BLaER1 treated with 17β-estradiol and CSF1 and Interleukin-3, amounts not matched to agents 10 nM and 100 nM (cell line): ENCODE data around the gene UBD.

Experiments used
- H3K27ac ChIP-seq, 11 experiments: shearing (Covaris generic); formaldehyde crosslinking; 2 replicates each; pipeline ENCODE4 v1.8.1; 2022
- H3K27me3 ChIP-seq, 11 experiments: shearing (Covaris generic); formaldehyde crosslinking; 2 replicates each; pipeline ENCODE4 v1.8.1; 2022
- H3K36me3 ChIP-seq, 11 experiments: shearing (Covaris generic); formaldehyde crosslinking; 2 replicates each; pipeline ENCODE4 v1.8.1; 2022
- H3K4me1 ChIP-seq, 10 experiments: shearing (Covaris generic); formaldehyde crosslinking; 2 replicates each; pipeline ENCODE4 v1.8.1; 2022
- H3K4me2 ChIP-seq, 11 experiments: shearing (Covaris generic); formaldehyde crosslinking; 2 replicates each; pipeline ENCODE4 v1.8.1; 2022
- H3K4me3 ChIP-seq, 10 experiments: shearing (Covaris generic); formaldehyde crosslinking; 2 replicates each; pipeline ENCODE4 v1.8.1; 2022
- H3K9ac ChIP-seq, 11 experiments: shearing (Covaris generic); formaldehyde crosslinking; 2 replicates each; pipeline ENCODE4 v1.8.1; 2022
- H3K9me3 ChIP-seq, 11 experiments: shearing (Covaris generic); formaldehyde crosslinking; replicated peaks in 1 of 11; 2 replicates each; pipeline ENCODE4 v1.8.1; 2022
- H4K20me1 ChIP-seq, 11 experiments: shearing (Covaris generic); formaldehyde crosslinking; 2 replicates each; pipeline ENCODE4 v1.8.1; 2022
- Cebpa-rat ChIP-seq, 11 experiments: shearing (Covaris generic); IDR thresholded peaks; 2 replicates each; pipeline ENCODE4 v1.8.1; 2022

The UBD gene

DNA sequence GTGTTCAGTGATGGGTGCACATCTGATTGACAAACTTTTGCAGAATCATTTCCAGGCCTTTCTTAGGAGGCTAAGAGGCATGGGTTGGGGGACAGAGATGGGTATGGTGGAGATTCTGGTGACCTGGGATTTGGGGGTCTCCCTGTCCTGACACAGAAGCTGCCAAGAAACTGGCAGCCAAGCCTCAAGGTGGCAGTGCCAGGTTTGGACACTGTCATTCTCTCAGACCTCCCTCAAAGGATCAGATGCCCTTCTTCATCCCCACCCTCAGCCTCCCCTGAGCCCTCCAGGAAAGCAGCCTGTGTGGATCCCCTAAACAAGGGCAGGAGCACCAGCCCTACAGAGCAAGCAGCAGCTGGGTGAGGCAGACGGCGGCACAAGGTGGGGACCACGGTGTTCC lies 53.7 kb downstream of the UBD start:
- Histone ChIP-seq H4K20me1 (no peaks in the 10 kb centered on the region), H3K4me1 (no peaks in the 10 kb centered on the region), H3K36me3 (no peaks in the 10 kb centered on the region), H3K4me3 (no peak overlapping the region), H3K4me2 (no peak overlapping the region), H3K9me3 (no peaks in the 10 kb centered on the region), H3K27ac (no peak overlapping the region), H3K27me3 (no peaks in the 10 kb centered on the region), H3K9ac (no peak overlapping the region)
- no peak for TF ChIP-seq Cebpa-rat (IDR thresholded peaks at IDR 0.05)
